ENCODE measurements around the gene DEXI. TPM values are rescaled to one million over a fixed set of nuclear protein-coding genes. Genes with fewer than 3 reads are reported as not detected.
"Not testable (repeated sequence)": the region's sequence is repeated elsewhere in the genome, so short reads cannot be mapped to it uniquely, and the experiment has no call there.

The DEXI gene
- total and polyA plus RNA-seq, 9 of the 15 experiments (the other 6 are each of a cell fraction or from before 2014, with no cell fraction given) = 2.9 to 40.1 (median 22.0) TPM

GRCh38 chr16:10941935-10942351 is 325 bp downstream of the DEXI start:
- H3K9me3 ChIP-seq (replicated peaks; ENCODE audit: control insufficient read depth, insufficient read depth, low read depth, low read length); in situ Hi-C loops (cut with MboI); FAIRE-seq; DNase-seq (ENCODE audit: extremely low read depth in 1 of 4, low spot score in 3 of 4); BruUV-seq (replicated peaks); intact Hi-C loops (cut with micrococcal nuclease); H3K27me3 ChIP-seq (ENCODE audit: control insufficient read depth in 2 of 2, insufficient read depth in 2 of 2, low read length in 2 of 2): not testable (repeated sequence)
- Histone ChIP-seq H3K4me3 (peak overlapping the region; percentile 64), H3K9ac (ENCODE audit: insufficient read depth in 1 of 2, low read depth in 2 of 2, low read length in 2 of 2) (peak overlapping the region; percentile 67 to 89; a peak in 3 of 4 replicates), H3K9me1 (ENCODE audit: control insufficient read depth, insufficient read depth, low read length) (peaks cover 16% of the 10 kb centered on the region), H4K20me1 (replicated peaks; ENCODE audit: control insufficient read depth, insufficient read depth, low read length) (peaks cover 47% of the 10 kb centered on the region), H3K36me3 (ENCODE audit: control insufficient read depth, insufficient read depth, low read length) (peaks cover 27% of the 10 kb centered on the region; the same call in 2 of the 3 replicates), H3K79me2 (ENCODE audit: control insufficient read depth, insufficient read depth, low read length) (peaks cover 68% of the 10 kb centered on the region), H2AFZ (ENCODE audit: low read depth, low read length) (peak overlapping the region; percentile 46; the same call in 1 of the 2 replicates), H3K27ac (ENCODE audit: extremely low read depth, low read depth, low read length) (peak overlapping the region; percentile 64; the same call in 1 of the 3 replicates), H3K4me2 (ENCODE audit: insufficient read depth, low read length) (peak overlapping the region; percentile 87), H3K4me1 (replicated peaks in 1 of 2; ENCODE audit: control insufficient read depth in 2 of 2, insufficient read depth in 2 of 2, low read length in 2 of 2) (peaks cover 47 to 61% of the 10 kb centered on the region in 2 experiments)
- TF ChIP-seq GABPB1 (CRISPR knock-in tag; IDR thresholded peaks at IDR 0.05) (peak; percentile 18; the same call in 1 of the 2 replicates), ZFX (CRISPR knock-in tag; IDR thresholded peaks at IDR 0.05) (peak; percentile 56), CHD1 (IDR thresholded peaks at IDR 0.05; ENCODE audit: low read length) (peak; percentile 47), SIN3A (IDR thresholded peaks at IDR 0.05; ENCODE audit: borderline replicate concordance in 2 of 2, control insufficient read depth in 1 of 2, low read depth in 2 of 2, low read length in 2 of 2) (peak in 1 of 2 experiments; percentile 40; a peak in 1 of 4 replicates), RBBP5 (IDR thresholded peaks at IDR 0.05; ENCODE audit: borderline replicate concordance, insufficient read depth, low read length, poor library complexity, severe bottlenecking) (peak; percentile 76), ZBTB9 (CRISPR knock-in tag; IDR thresholded peaks at IDR 0.05) (0 out of 2 replicates have a peak, but pooled peaks have one; percentile 14), PHF8 (IDR thresholded peaks at IDR 0.05; ENCODE audit: borderline replicate concordance, low read length) (peak; percentile 66; the same call in 1 of the 2 replicates)
- peak; percentile 1; the same call in 2 of the 3 replicates for ATAC-seq
- WGBS (ENCODE audit: insufficient coverage, low coverage, missing lambda C conversion rate) = under 1% methylated on average over 21 of the region's 52 CpGs
- POLR2A ChIA-PET = interaction anchor here (0.6 to 1.0 kb wide), 6 partner anchors 8 to 878 kb away, joined by 3 to 4 read pairs (median 3); no protein-coding TSS in a partner anchor
- CTCF ChIA-PET (ENCODE audit: low intra/inter-chr PET ratio) = interaction anchor here (0.7 kb wide), 1 partner anchor 430 kb away, joined by 3 read pairs; no protein-coding TSS in a partner anchor

Data from K562 (cell line).